Retinal pigment epithelial cell (primary cell): ENCODE results near the gene EGFL8.

Experiments
- DNase-seq: peaks from one replicate; pipeline ENCODE4 v3.0.0-alpha.2; 2010; ENCODE audit warnings: low read depth
- H3K4me3 ChIP-seq: 2 replicates; pipeline ENCODE4 v1.5.1; 2011; ENCODE audit warnings: mild to moderate bottlenecking, low read length, control low read depth, moderate library complexity
- CTCF ChIP-seq: conservative IDR thresholded peaks from 2 replicates; pipeline ENCODE4 v1.5.1; 2011; ENCODE audit warnings: low read depth, low read length, control low read depth, inconsistent platforms

The EGFL8 gene

GRCh38 chr6:32194825-32195651 lies 30.6 kb downstream of the EGFL8 start:
- TF ChIP-seq CTCF, result peak; percentile 66
- DNase-seq, result no peak
- H3K4me3 ChIP-seq, result peak overlapping the region; percentile 49

- H3K4me3 ChIP-seq, result peak overlapping the region; percentile 88
- peak; percentile 98 for DNase-seq
- TF ChIP-seq CTCF, result peak; percentile 43
These were observed 31.2 kb downstream of the EGFL8 start for GRCh38 chr6:32195652-32195901.

GRCh38 chr6:32195902-32196681 lies 31.7 kb downstream of the EGFL8 start:
- peak; percentile 84 for DNase-seq
- peak overlapping the region; percentile 88 for H3K4me3 ChIP-seq

GRCh38 chr6:32196682-32197616 lies 32.6 kb downstream of the EGFL8 start:
- no peak for DNase-seq
- peak overlapping the region; percentile 88 for H3K4me3 ChIP-seq
- TF ChIP-seq CTCF, result peak; percentile 8

More at GRCh38 chr6:32195902-32196681, 31.7 kb downstream of the EGFL8 start:
- no peak for TF ChIP-seq CTCF

GRCh38 chr6:32198345-32198696 lies 33.9 kb downstream of the EGFL8 start:
- TF ChIP-seq CTCF, result no peak
- no peak overlapping the region for H3K4me3 ChIP-seq
- DNase-seq, result no peak

- no peak for TF ChIP-seq CTCF
- no peak for DNase-seq
- H3K4me3 ChIP-seq, result no peak overlapping the region
These were observed 34.5 kb downstream of the EGFL8 start for GRCh38 chr6:32198866-32199265.
